Measurements from ENCODE around the gene SYNPO2L.
"Not testable (repeated sequence)": the region's sequence is repeated elsewhere in the genome, so short reads cannot be mapped to it uniquely, and the experiment has no call there.

SYNPO2L gene, protein sequence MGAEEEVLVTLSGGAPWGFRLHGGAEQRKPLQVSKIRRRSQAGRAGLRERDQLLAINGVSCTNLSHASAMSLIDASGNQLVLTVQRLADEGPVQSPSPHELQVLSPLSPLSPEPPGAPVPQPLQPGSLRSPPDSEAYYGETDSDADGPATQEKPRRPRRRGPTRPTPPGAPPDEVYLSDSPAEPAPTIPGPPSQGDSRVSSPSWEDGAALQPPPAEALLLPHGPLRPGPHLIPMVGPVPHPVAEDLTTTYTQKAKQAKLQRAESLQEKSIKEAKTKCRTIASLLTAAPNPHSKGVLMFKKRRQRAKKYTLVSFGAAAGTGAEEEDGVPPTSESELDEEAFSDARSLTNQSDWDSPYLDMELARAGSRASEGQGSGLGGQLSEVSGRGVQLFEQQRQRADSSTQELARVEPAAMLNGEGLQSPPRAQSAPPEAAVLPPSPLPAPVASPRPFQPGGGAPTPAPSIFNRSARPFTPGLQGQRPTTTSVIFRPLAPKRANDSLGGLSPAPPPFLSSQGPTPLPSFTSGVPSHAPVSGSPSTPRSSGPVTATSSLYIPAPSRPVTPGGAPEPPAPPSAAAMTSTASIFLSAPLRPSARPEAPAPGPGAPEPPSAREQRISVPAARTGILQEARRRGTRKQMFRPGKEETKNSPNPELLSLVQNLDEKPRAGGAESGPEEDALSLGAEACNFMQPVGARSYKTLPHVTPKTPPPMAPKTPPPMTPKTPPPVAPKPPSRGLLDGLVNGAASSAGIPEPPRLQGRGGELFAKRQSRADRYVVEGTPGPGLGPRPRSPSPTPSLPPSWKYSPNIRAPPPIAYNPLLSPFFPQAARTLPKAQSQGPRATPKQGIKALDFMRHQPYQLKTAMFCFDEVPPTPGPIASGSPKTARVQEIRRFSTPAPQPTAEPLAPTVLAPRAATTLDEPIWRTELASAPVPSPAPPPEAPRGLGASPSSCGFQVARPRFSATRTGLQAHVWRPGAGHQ

DNA sequence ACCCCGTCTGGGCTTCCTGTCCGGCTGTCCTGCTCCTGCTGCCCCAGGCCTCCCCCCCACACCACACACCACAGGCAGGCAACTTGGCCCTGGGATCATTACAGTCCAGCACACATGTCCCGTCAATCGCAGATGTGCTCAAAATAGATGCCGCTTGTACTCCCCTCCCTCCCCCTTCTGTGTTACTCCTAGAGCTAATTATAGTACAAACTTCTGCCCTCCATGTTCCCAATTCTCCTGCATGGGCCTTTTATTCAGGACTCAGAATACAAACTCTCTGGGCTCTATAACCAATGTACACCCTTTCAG lies at the start of gene SYNPO2L:
SYNPO2L (minus strand) TSS at position 40 of the 309 bp plus-strand sequence. CDS start 107 bp downstream, outside the sequence.
- DNase-seq (ENCODE audit: low read depth, low spot score) = no peak

DNA sequence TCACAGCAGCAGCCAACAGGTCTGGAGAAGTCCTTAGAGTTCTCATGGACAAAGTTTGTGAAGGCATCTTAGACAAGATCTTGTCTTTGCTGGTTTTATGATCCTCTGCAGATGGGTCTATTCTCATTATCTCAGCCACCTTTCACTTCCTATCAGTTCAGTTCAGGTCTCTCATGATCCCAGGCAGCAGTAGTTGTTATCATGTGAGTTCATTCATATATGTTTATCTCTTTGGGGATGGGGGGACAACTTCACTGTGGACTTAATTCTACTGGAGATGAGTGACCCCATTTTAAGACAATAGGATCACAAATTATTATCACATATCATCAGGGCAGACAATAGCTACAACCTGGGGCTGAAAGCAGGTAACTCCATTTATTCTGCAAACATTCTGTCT lies 48.1 kb upstream of the SYNPO2L start:
- DNase-seq (ENCODE audit: low read depth, low spot score) = not testable (repeated sequence)

DNA sequence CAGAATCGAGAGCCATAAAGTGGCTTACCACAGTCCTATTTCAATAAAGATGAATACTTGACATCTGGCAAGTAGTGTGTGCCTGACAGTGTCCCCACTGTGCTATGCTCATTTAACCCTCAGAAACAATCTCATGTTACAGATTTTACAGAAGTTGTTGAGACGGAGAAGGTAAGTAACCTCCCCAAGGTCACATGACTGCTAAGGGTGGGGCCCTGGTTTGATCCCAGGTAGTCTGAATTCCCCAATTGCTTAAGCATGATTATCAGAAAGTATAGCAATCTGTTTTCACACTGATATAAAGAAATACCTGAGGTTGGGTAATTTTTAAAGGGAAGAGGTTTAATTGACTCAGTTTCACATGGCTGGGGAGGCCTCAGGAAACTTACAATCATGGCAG lies 43.0 kb upstream of the SYNPO2L start:
- DNase-seq (ENCODE audit: low read depth, low spot score) = not testable (repeated sequence)

DNA sequence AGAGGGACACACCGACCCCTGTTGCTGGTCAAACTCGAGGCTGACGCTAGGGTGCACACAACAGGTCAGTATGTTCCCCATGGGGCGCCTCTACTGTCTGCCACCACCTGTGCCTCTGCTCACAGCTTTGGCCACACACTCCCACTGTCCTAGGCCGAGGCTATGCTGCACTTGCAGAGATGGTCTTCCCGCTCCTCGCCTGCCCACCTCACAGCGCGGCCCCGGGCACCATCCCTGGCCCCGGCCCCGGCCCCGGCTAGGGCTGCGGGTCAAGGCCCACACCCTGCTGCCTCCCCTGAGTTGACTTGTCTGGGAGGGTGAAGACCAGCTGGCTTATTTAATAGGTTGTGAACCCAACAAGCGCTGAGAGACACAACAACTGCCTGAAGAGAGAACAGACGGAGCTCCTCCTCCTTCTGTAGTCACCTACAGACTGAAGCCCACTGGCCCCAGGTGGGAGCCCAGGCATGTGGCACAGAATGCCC lies 41.9 kb upstream of the SYNPO2L start, which contains the start of gene AGAP5:
AGAP5 (minus strand) TSS at position 435 of the 485 bp plus-strand sequence; CDS start at position 81, 354 bp downstream.
- not testable (repeated sequence) for DNase-seq (ENCODE audit: low read depth, low spot score)

DNA sequence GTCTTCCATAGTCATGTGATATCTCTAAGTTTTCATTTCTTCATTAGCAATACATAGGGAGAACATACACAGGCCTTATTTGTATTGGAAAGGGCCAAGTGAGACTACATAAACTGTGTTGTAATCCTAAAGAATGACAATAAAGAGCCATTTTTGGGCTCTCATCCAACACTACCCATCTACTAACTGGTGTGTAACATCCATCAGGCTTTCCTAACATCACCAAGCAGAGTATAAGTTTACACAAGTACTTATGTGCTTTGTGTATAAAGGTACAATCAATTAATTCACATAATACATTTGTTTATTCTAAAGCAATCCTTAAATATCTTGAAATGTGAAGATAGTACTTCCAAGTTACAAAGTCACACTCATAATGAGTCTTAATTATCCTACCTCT lies 39.5 kb upstream of the SYNPO2L start:
- DNase-seq (ENCODE audit: low read depth, low spot score) = not testable (repeated sequence)

DNA sequence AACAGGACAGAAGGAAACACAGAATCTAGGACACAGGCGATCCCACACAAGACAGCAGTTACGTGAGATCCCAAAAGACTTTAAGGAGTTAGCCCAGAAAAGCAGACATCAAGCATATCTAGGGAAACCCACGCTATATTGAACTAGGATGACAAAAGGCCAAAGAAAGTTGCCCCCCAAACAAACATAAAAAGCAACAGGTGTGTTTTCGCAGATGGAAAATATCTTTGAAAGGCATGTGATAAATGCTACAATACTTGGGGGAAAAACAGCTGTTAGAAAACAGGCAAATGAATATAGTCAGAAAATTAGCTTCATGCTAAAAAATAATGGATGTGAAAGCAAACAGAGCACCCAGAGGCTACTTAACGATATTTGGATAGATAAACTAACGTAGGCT lies 34.9 kb upstream of the SYNPO2L start:
- DNase-seq (ENCODE audit: low read depth, low spot score) = not testable (repeated sequence)

DNA sequence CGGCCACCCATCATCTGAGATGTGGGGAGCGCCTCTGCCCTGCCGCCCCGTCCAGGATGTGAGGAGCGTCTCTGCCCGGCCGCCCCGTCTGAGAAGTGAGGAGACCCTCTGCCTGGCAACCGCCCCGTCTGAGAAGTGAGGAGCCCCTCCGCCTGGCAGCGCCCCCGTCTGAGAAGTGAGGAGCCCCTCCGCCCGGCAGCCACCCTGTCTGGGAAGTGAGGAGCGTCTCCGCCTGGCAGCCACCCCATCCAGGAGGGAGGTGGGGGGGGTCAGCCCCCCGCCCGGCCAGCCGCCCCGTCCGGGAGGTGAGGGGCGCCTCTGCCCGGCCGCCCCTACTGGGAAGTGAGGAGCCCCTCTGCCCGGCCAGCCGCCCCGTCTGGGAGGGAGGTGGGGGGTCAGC lies 33.8 kb upstream of the SYNPO2L start:
- not testable (repeated sequence) for DNase-seq (ENCODE audit: low read depth, low spot score)

DNA sequence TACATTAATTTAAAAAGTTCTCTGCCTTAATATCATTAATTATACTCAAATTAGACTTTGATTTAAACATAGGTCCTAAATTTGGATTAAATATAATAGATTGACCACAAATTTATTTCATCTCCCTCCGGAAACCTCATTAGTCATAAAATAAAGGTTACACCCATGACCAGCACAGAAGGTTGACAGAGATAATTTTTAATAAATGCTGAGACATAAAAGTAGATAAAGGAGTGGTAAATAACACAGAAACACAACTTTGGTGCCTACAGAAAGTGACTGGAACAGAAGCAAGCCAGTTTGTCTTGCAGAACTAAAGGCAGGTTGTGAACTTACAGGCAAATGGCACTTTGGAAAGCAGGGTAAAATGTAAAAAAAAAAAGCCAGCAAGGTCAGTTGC lies 31.8 kb upstream of the SYNPO2L start:
- not testable (repeated sequence) for DNase-seq (ENCODE audit: low read depth, low spot score)

DNA sequence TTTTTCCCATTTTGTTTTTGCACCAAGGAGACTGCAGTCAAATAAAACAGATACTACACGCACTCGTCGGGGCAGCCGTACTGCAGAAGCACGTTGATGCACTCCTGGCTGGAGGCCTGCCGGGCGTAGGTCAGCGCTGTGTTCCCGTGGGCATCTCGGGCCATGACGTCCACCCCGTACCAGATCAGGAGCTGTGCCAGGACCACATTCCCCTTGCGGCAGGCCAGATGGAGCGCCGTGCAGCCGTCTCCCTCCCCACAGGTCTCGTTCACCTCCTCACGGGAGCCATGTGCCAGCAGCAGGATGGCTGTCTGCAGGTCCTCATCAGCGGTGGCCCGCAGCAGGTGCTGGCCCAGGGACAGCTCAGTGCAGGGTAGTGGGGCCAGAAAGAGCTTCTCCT lies 18.7 kb upstream of the SYNPO2L start:
- not testable (repeated sequence) for DNase-seq (ENCODE audit: low read depth, low spot score)

DNA sequence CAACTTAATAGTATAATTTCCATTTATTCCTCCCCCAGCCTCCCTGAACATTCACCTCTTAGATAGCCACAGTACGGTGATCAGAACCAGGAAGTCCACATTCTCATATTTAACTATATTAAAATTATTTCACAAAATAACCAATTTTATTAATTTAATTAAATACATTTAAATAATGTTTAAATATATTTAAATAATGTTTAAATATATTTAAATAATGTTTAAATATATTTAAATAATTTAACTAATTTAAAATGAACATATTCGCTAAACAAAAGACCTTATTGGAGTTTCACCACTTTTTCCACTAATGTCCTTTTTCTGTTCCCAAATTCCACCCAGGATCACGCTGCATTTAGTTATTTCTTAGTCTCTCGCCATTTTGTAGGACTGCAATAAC lies 12.5 kb upstream of the SYNPO2L start:
- not testable (repeated sequence) for DNase-seq (ENCODE audit: low read depth, low spot score)

DNA sequence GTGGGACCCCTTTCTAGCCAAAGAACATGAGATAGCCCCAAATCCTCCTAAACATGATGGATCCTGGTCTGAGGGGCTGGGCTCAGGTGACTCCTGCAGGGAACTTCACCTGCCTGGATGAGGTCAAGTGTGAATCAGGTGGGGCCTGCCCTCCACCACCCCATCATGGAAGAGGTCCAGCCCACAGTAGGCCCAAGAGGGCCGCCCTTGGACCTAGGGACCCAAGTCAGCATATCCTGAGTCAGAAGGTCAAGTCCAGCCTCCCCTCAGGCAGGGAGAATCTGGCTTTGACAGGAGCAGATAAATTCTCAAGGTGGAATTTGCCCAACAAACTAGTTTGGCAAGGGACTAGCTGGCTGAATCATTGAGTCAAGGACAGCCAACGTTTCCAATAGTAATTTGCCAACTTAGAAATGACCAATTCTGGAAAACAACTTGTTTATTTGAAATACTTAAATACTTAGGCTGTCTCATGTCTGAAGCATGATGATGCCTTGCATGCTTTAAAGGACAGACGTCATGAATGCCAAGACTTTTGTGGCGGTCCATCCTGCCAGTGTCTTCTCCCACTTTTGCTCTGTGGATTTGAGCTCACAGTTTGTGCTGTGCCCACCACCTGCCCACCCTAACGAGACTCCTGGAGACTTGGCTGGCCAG lies 10.5 kb upstream of the SYNPO2L start:
- DNase-seq (ENCODE audit: low read depth, low spot score) = not testable (repeated sequence)

DNA sequence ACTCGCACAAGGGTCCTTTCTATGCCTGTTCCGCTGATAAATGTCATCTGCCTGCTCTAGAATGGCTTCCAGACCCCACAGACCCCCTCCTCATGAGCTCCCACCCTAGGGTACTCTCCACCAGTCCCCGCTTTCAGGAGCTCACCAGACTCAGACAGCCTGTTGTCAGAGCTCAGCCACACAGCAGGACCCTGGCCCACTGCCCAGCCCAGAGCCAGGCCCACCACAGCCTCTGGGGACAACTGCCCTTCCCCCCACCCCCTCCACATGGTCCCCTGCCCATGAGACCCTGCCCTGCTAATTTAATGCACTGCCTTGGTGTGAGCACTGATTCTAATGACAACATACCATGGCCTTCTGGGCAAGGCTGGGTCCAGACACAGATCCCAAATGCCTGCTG lies 9.8 kb upstream of the SYNPO2L start:
- DNase-seq (ENCODE audit: low read depth, low spot score) = not testable (repeated sequence)

DNA sequence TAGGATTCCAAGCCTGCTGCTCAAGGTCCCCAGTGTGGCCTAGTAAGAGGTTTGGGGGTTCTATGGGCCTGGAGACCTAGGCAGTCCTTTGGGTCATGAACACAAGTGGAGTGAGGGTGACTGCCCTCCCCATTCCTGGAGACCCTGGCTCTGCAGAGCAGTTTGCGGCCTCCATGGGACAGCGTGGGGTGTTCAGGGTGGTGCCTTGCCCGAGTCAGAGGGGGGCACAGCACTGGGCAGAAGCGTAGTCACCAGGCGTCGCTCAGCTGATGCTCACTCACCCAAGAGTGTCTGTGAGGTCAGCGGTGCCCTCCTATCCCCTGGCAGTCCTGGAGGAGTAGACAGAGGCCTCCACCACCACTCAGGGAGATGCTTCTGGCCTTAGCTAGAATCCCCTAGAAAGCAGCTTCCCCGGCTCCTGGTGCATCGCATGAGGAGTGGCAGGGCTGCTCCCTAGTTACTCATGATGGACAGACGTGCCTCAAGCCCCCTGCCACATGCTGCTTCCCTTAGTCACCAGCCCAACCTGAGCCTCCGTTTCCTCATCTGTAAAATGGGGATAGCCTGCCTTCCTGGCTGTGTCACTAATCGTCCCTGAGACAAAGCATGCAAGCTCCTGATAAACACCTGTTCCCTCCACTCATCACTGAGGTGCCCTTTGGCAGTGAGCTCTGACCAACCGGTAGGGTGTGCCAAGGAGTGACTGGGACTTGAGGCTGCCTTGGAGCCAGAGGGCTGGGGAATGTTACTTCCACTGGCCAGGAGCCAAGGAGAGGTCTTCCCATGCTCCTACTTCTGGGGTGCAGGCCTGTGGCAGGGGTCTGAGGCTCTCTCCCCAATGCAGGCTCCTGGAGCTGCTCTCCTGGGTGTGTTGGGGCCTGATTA lies 8.6 kb upstream of the SYNPO2L start:
- not testable (repeated sequence) for DNase-seq (ENCODE audit: low read depth, low spot score)

DNA sequence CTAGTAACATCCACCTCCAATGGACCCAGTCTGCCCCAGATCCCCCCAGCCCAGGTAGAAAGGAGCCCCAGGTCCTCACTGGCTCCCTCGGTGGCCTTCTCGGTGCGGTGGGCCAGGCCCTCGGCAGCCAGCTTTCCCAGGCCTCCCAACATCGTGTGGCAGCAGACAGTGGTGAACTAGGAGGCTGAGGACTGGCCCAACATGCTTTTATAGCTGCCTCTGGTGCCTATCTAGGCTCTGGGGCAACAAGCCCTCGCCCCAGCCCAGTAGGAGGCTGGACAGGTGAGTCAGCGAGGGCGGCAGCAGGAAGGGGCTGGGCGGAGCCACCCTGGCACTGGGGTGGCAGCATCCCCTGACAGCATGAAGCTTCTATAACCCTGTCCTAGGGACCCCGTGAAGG lies 7.8 kb upstream of the SYNPO2L start:
- not testable (repeated sequence) for DNase-seq (ENCODE audit: low read depth, low spot score)

DNA sequence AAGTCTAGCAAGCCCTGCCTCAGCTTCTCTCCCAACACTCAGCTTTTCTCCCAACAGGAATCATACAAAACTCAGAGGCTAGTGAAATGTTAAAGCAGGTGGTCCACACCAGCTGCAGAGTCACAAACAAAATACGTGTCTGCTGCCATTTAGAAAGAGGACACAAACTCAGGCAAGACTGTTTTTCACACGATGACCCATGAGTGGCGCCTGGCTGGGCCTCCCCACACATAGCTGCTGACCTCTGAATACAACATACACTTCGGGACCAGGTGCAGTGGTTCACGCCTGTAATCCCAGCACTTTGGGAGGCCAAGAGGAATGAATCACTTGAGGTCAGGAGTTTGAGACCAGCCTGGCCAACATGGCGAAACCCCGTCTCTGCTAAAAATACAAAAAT lies 6.9 kb upstream of the SYNPO2L start:
- not testable (repeated sequence) for DNase-seq (ENCODE audit: low read depth, low spot score)

DNA sequence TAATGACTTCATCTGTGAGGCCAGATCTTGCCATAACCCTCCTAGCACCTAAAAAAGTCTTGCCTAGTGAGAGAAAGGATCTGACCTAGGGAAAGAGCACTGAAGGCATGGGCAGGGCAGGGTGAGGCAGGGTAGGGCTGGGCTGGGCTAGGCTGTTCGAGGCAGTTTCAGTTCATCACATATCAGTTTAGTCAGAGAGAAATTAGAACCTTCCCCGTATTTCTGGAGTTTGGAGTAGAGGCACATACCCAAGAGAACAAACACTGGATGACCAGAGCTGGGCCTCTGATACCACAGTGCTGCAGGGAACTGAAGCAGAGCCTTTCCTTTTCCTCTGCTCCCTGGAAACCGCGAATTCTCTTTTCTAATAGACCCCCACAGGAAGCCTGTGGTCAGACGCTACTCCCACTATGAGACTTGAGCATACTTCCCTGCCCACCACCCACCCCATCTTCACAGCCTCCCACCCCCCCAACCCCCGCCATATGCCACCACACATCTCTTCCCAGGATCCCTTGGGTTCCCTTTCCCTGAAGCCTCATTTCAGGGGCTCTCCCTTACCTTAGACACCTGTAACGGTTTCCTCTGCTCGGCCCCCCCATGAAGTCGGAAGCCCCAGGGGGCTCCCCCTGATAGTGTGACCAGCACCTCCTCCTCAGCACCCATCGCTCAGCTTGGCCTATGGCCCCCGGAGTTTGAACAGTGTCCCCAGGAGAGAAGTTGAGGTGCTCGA lies 406 bp downstream of the SYNPO2L start:
- no peak for DNase-seq (ENCODE audit: low read depth, low spot score)

DNA sequence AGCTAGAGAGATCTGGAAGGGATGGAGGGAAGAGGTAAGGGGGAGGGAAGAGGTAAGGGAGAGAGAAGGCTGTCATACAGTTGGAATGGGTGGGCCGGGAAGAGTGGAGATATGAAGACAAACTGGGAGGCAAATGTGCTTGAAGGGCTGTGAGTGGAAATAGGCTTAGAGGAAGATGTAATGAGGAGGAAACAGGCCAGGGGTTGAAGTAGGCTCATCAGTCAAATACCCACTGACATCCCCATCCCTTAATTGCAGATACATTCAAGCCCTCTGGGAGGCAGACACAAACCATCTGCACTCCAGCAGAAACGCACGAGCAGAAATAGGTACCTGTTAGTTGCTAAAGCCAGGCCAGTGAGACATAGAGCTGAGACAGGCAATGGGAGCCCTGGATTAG lies 2.1 kb downstream of the SYNPO2L start:
- DNase-seq (ENCODE audit: low read depth, low spot score) = no peak

DNA sequence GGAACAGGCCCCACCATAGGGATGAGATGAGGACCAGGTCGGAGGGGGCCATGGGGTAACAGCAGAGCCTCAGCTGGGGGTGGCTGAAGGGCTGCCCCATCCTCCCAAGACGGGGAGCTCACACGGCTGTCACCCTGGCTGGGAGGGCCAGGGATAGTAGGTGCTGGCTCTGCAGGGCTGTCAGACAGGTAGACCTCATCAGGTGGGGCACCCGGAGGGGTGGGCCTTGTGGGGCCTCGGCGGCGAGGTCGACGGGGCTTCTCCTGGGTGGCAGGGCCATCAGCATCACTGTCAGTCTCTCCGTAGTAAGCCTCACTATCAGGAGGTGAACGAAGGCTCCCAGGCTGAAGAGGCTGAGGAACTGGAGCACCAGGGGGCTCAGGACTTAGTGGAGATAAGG lies 2.6 kb downstream of the SYNPO2L start:
- no peak for DNase-seq (ENCODE audit: low read depth, low spot score)

DNA sequence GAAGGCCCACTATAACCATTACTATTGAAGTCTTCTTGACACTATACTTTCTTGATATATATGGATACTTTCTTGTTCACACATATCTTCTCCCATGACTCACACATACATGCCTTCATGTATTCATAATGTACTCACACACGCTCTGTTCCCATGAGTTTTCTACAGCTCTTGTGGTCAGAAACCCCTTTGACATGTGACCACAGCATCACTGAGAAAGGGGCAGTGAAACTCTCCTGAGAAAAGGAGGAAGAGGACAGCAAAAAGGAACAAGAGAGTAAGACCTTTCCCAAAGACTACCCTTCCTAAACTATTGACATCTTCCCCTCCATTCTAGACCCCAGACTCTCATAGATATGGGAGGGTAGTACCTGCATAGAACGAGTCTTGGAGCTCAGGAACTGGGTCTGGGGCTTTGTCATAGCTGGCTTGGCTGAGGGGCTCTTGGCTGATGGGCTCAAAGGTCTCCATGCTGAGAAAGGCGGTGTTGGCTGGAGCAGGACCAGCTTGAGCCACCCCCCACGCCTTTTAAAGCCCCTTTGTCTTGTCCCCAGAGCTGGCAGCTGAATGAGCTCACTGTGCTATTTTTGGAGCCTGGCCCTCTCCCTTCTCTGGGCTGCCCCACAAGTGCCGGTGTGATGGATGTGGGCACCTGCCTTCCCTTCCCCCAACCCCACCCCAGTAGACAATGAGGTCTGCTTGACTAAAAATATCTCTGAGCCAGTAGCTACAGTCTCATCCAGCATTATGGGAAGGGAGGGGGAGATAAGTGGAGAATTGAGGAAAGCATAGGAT lies 5.1 kb downstream of the SYNPO2L start:
- no peak for DNase-seq (ENCODE audit: low read depth, low spot score)
